Measurements from ENCODE around the gene F8A1. TPM values are rescaled to one million over a fixed set of nuclear protein-coding genes. Genes with fewer than 3 reads are reported as not detected.
"Not testable (repeated sequence)": the region's sequence is repeated elsewhere in the genome, so short reads cannot be mapped to it uniquely, and the experiment has no call there.

F8A1 gene
- total RNA-seq, 1 experiment from 2014 or later, result 28.8 TPM

DNA sequence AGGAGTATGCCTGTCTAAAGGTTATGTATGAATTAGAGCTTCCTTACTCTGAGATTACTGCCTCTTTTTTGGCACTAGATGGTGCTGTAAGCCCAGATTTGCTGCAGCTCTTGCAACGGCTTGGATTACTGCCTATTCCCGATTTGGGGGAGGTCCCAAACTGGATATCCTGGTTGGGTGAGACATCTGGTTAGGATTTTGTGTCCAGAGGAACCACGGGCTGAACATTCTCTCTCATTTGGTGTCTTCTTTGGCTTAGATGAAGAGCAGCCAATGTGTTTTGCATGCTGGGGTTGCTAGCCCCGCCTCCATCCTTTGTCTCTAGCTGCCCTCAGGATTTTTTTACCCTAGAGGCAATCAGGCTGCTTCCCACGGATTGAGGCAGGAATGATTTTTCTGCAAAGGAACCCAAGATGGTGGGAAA is 31.9 kb downstream of the F8A1 start:
- Histone ChIP-seq H3K9me3 (ENCODE audit: control insufficient read depth in 1 of 2, insufficient read depth in 1 of 2, low read depth in 1 of 2, low read length in 2 of 2) (no peaks in the 10 kb centered on the region), H3K36me3 (ENCODE audit: control insufficient read depth in 1 of 2, insufficient read depth in 2 of 2, low read length in 2 of 2) (no peaks in the 10 kb centered on the region), H3K9ac (ENCODE audit: low read length) (no peak overlapping the region), H3K27me3 (ENCODE audit: insufficient read depth, low read length) (no peaks in the 10 kb centered on the region), H2AFZ (ENCODE audit: low read depth, low read length, poor library complexity, severe bottlenecking) (peak overlapping the region; percentile 74), H3K9me2 (ENCODE audit: insufficient read depth) (no peaks in the 10 kb centered on the region), H3K4me3 (replicated peaks in 1 of 2; ENCODE audit: low read depth in 1 of 2, low read length in 2 of 2) (peak overlapping the region in 1 of 2 experiments; percentile 38; a peak in 3 of 4 replicates), H4K20me1 (ENCODE audit: insufficient read depth) (no peaks in the 10 kb centered on the region), H3K4me2 (ENCODE audit: low read length) (peak overlapping the region; percentile 76), H3K79me2 (ENCODE audit: insufficient read depth, low read length) (no peaks in the 10 kb centered on the region), H3K4me1 (ENCODE audit: control insufficient read depth in 1 of 2, insufficient read depth in 2 of 2, low read length in 2 of 2) (no peaks in the 10 kb centered on the region; a peak in 1 of 4 replicates), H3K27ac (ENCODE audit: low read depth, low read length) (no peak overlapping the region)
- ATAC-seq (peak; percentile 92), DNase-seq (ENCODE audit: low read depth, low spot score) (peak; percentile 63)
- no TSS peak for BruUV-seq (replicated peaks)
- ChIA-PET POLR2A (no interaction called here), CTCF (interaction anchor here (0.6 to 2.4 kb wide), 16 partner anchors 10 to 299 kb away, joined by 3 to 24 read pairs (median 3); partner anchors contain the start of genes FUNDC2 and VBP1), RAD21 (ENCODE audit: low non-redundant PET in 1 of 2, low total read pairs in 2 of 2, uncharacterized antibody in 2 of 2, unreplicated experiment in 2 of 2) (interaction anchor here in 1 of 2 experiments (1.0 kb wide), 1 partner anchor 261 kb away, joined by 3 read pairs; no protein-coding TSS in a partner anchor)
- no peak for TF ChIP-seq ATF3 (IDR thresholded peaks at IDR 0.05)
- TF ChIP-seq, protein P1, sequence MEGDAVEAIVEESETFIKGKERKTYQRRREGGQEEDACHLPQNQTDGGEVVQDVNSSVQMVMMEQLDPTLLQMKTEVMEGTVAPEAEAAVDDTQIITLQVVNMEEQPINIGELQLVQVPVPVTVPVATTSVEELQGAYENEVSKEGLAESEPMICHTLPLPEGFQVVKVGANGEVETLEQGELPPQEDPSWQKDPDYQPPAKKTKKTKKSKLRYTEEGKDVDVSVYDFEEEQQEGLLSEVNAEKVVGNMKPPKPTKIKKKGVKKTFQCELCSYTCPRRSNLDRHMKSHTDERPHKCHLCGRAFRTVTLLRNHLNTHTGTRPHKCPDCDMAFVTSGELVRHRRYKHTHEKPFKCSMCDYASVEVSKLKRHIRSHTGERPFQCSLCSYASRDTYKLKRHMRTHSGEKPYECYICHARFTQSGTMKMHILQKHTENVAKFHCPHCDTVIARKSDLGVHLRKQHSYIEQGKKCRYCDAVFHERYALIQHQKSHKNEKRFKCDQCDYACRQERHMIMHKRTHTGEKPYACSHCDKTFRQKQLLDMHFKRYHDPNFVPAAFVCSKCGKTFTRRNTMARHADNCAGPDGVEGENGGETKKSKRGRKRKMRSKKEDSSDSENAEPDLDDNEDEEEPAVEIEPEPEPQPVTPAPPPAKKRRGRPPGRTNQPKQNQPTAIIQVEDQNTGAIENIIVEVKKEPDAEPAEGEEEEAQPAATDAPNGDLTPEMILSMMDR (IDR thresholded peaks at IDR 0.05 in 2 of 3, conservative IDR thresholded peaks at IDR 0.05 in 1 of 3; ENCODE audit: borderline replicate concordance in 1 of 3, insufficient read depth in 1 of 3, low read depth in 2 of 3, low read length in 2 of 3), result peak; percentile 49 to 64 (median 62); a peak in 5 of 6 replicates
- TF ChIP-seq RAD21 (IDR thresholded peaks at IDR 0.05; ENCODE audit: low read depth), result peak; percentile 85
- intact Hi-C loops (cut with micrococcal nuclease), result loop anchor here (1.0 to 10.0 kb wide), 3 partner anchors 139 to 229 kb away; no protein-coding TSS in a partner anchor

DNA sequence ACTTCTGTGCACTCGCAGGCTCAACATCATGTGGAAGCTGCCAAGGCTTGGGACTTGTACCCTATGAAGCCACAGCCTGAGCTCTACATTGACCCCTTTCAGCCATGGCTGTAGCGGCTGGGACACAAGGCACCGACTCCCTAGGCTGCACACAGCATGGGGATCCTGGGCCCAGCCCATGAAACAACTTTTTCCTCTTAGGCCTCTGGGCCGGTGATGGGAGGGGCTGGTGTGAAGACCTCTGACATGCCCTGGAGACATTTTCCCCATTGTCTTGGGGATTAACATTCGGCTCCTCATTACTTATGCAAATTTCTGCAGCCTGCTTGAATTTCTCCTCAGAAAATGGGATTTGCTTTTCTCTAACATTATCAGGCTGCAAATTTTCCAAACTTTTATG is 38.6 kb downstream of the F8A1 start:
- POLR2A ChIA-PET; intact Hi-C loops (cut with micrococcal nuclease): not testable (repeated sequence)

More for the DNA sequence above, 38.6 kb downstream of the F8A1 start:
- H3K9me2 ChIP-seq (ENCODE audit: insufficient read depth); H3K4me2 ChIP-seq (ENCODE audit: low read length); H4K20me1 ChIP-seq (ENCODE audit: insufficient read depth); H3K36me3 ChIP-seq (ENCODE audit: control insufficient read depth in 1 of 2, insufficient read depth in 2 of 2, low read length in 2 of 2); H3K79me2 ChIP-seq (ENCODE audit: insufficient read depth, low read length); H3K9me3 ChIP-seq (ENCODE audit: control insufficient read depth in 1 of 2, insufficient read depth in 1 of 2, low read depth in 1 of 2, low read length in 2 of 2); H2AFZ ChIP-seq (ENCODE audit: low read depth, low read length, poor library complexity, severe bottlenecking); ATAC-seq; CTCF ChIA-PET; DNase-seq (ENCODE audit: low read depth, low spot score); RAD21 ChIA-PET (ENCODE audit: low non-redundant PET in 1 of 2, low total read pairs in 2 of 2, uncharacterized antibody in 2 of 2, unreplicated experiment in 2 of 2); H3K27me3 ChIP-seq (ENCODE audit: insufficient read depth, low read length); BruUV-seq (replicated peaks); H3K9ac ChIP-seq (ENCODE audit: low read length); H3K4me1 ChIP-seq (ENCODE audit: control insufficient read depth in 1 of 2, insufficient read depth in 2 of 2, low read length in 2 of 2); H3K4me3 ChIP-seq (replicated peaks in 1 of 2; ENCODE audit: low read depth in 1 of 2, low read length in 2 of 2); H3K27ac ChIP-seq (ENCODE audit: low read depth, low read length): not testable (repeated sequence)

MicroRNA genes within 50 kb of the gene (microRNA counts, 767-probe panel; counts per million panel counts)
- not detected for microRNA hsa-miR-1184

Small RNA genes within 50 kb of the gene (microRNA-seq; reads per million reads assigned to microRNA genes)
- not detected for gene MIR1184-1 (ENCODE audit: borderline number of aligned reads)

Other genes with a start within 250 kb of the F8A1 start
- not detected for gene CTAG2, start 232.8 kb upstream of the F8A1 start, total RNA-seq (2021; ENCODE audit: unreplicated experiment)
- gene GAB3, start 135.3 kb upstream of the F8A1 start, total RNA-seq (2021; ENCODE audit: unreplicated experiment), result 0.69 TPM
- gene DKC1, start 123.5 kb upstream of the F8A1 start, total RNA-seq (2021; ENCODE audit: unreplicated experiment), result 123 TPM
- 13.1 TPM for gene MPP1, start 80.9 kb upstream of the F8A1 start, total RNA-seq (2021; ENCODE audit: unreplicated experiment)
- gene SMIM9, start 51.7 kb upstream of the F8A1 start, total RNA-seq (2021; ENCODE audit: unreplicated experiment), result not detected
- gene F8, start 136.4 kb downstream of the F8A1 start, total RNA-seq (2021; ENCODE audit: unreplicated experiment), result 2.6 TPM
- 32.5 TPM for gene FUNDC2, start 140.5 kb downstream of the F8A1 start, total RNA-seq (2021; ENCODE audit: unreplicated experiment)
- 5.3 TPM for gene CMC4, start 184.8 kb downstream of the F8A1 start, total RNA-seq (2021; ENCODE audit: unreplicated experiment)
- gene MTCP1, start 184.8 kb downstream of the F8A1 start, total RNA-seq (2021; ENCODE audit: unreplicated experiment), result 10.7 TPM
- gene BRCC3, start 185.2 kb downstream of the F8A1 start, total RNA-seq (2021; ENCODE audit: unreplicated experiment), result 21.3 TPM